Activated CD8-positive, alpha-beta memory T cell treated with anti-CD3 and anti-CD28 coated beads for 48 hours (primary cell): ENCODE measurements around the gene DNAH10.
"Not testable (repeated sequence)": the region's sequence is repeated elsewhere in the genome, so short reads cannot be mapped to it uniquely, and the experiment has no call there.

Source experiments
- DNase-seq, 3 experiments: peaks; one replicate each; pipeline ENCODE4 v3.0.0-alpha.2; 2020; ENCODE audit warnings: low read depth in 2 of 3, low spot score in 2 of 3

The DNAH10 gene

GRCh38 chr12:123905319-123905925, 143.3 kb downstream of the DNAH10 start:
- peak in 2 of 3 experiments; percentile 29 to 38 for DNase-seq

DNA sequence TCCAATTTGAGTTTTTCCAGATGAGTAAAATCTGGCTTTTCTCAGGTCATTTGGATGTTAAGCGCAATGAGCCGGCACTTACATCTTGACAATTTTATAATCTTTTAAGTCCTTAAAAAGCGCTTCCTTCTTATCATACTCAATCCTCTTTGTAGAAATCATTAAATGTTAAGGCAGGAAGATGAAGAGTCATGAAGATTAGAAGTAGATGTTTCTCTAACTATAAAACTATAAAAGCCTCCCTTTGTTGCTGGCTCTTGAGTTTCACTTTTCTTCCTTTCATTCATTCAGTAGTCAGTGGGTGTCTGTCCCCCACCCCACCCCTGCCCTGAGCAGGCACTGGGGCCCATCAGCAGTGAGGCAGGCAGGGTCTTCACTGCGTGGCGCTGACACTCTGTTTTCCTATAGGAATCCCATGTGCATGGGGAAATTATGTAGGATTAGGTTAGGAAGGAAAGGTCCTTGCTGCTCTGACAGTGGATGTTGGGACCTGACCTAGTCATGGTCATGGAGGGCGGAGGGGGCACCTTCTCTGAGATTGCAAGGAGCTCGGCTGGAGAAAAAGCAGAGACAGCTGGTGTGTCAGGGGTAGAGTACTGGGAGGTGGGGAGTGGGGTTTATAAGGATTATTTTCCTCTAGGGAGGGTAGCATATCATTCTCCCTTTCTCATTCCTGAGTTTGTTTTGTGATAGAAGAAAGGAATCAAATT, 144.8 kb downstream of the DNAH10 start:
- no peak for DNase-seq

- no peak for DNase-seq
These were observed 145.8 kb downstream of the DNAH10 start for GRCh38 chr12:123907726-123908476.

DNA sequence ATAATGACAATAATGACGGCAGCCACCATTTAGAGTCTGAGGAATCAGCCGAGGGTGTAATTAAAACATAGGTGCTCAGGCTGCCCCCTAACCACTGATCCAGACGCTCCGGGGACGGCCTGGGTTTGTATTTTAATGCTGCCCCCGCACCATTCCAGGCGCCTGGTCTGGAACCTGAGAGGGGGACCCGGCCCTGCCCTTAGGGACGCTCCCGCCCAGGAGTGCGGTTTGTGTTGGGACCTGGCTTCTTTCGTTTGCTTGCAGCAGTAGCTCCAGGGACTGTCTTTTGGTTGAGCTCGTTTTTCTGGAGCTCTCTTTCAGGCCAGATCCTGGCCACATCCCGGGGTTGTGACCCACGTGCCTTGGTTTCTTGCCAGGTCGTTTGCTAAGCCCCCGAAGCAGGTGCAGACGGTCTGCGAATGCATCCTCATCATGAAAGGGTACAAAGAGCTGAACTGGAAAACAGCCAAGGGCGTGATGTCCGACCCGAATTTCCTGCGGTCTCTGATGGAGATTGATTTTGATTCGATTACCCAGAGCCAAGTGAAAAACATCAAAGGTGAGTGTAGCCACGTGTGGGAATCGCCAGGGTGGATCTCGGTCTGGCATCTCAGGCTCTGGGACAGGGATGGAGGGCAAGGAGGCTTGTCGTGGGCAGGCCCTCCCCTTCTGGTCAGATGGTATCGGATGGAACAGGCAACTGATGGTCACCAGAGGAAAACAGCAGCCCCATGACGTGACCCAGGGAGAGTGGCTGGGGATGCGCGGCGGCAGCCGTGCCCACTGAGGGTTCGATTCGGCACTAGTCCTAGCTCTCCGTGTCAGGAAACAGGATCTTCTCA, 147.0 kb downstream of the DNAH10 start:
- no peak for DNase-seq

DNA sequence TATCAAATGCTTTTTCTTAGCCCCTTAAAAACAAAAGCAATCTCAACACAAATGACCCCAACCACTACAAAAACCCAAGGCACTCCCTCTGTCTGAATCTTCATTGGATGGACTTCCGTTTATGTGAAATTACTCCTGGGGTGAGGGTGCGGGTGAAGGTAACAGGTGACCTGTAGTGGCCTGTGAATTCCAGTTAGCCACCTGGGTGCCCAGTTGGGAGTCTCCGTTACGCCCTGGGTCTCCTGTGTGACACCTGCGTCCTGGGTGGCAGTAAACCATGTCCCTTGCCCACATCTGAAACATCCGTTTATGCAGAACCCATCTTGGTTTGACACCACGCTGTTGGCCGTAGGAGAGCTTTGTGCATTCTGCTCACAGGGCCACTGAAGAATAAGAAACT, 148.0 kb downstream of the DNAH10 start:
- no peak for DNase-seq

- DNase-seq, result no peak
These were observed 148.7 kb downstream of the DNAH10 start for GRCh38 chr12:123910761-123911193.

- DNase-seq, result not testable (repeated sequence)
These were observed 149.7 kb downstream of the DNAH10 start for GRCh38 chr12:123911672-123912409.

DNA sequence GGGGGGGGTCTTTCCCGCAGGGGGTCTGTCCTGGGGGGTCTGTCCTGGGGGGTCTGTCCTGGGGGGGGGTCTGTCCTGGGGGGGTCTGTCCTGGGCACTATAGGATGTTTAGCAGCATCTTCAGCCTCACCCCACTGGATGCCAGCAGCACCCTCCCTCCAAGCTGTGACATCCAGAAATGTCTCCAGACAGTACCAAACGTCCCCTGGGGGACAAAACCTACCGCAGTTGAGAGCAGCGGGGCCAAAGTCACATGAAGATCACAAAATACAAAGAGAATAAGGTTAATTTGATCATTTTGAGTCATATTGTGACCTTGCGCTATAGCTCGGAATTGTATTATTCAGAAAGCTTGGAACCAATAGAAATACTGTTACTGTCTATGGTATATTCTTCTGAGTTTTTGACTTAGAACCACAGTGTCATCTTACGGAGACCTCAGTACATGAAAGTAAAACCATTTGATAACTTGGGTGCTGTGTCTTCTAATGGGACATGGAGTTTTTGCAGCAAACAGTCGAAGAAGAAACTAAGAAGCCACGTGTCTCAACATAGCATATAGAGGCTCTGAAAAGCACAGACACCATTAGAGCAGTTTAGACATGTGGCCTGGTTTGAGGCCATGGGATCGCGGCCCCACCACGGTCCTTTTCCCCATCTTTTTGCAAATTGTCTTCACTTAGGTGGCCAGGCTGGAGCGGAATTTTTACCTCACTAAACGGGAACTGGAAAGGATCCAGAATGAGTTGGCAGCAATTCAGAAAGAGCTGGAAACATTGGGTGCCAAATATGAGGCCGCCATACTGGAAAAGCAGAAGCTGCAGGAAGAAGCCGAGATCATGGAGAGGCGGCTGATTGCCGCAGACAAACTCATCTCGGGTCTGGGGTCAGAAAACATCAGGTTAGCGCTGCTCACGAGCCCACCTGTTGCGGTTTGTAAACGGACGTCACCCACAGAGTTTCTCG, 150.6 kb downstream of the DNAH10 start:
- no peak for DNase-seq

DNA sequence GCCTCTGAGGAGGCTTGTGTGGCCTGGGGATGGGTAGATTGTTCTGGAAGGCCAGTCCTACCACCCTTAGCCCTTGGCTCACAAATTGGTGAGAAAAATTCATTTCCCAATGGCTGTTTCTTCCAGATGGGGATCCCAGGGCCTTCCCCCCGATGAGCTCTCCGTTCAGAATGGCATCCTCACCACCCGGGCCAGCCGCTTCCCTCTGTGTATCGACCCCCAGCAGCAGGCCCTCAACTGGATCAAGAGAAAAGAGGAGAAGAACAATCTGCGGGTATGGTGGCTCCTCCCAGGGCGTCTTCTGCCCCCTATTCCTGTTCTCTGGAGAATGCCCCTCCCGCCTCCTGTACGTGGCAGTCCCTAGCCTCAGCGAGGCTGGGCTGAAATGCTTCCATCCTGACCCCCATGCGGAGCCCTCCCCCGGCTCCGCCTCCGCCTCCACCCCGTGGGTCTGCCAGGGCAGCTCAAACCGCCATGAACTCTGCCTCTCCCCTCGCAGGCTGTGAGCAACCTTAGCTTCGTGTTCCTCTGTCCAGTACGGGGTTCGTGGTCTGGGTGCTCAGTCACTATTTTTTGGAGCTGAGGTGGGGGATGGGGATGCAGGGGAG, 152.7 kb downstream of the DNAH10 start:
- no peak for DNase-seq

GRCh38 chr12:123916729-123917128, 154.6 kb downstream of the DNAH10 start:
- DNase-seq, result peak in 2 of 3 experiments; percentile 32 to 36

- no peak for DNase-seq
These were observed 155.3 kb downstream of the DNAH10 start for GRCh38 chr12:123917337-123917850.

GRCh38 chr12:123919980-123920360, 157.9 kb downstream of the DNAH10 start:
- DNase-seq, result no peak

- no peak for DNase-seq
These were observed 160.9 kb downstream of the DNAH10 start for GRCh38 chr12:123923038-123923437.

DNA sequence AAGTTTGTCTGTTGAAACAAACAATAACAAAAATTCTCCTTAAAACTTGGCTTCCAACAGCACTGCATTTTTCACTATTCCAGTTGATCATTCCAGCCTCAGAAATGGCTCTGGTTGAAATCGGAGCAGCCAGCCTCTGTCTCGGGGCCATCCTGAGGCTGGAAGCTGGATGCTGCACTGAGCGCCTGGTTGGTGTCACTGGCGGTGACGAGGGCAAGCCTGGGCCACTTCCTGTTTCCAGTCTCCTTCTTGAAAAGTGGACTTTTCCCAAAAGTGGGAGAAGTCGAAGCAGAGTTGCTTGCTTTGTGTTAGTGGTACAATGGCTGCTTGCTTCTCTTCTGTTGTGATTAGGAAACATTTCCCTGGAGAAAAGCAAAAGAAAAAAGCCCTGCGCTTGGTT, 161.8 kb downstream of the DNAH10 start:
- no peak for DNase-seq

GRCh38 chr12:123924539-123924938, 162.4 kb downstream of the DNAH10 start:
- DNase-seq, result no peak

GRCh38 chr12:123928274-123928865, 166.3 kb downstream of the DNAH10 start:
- DNase-seq, result no peak

GRCh38 chr12:123928897-123929296, 166.8 kb downstream of the DNAH10 start:
- DNase-seq, result no peak

DNA sequence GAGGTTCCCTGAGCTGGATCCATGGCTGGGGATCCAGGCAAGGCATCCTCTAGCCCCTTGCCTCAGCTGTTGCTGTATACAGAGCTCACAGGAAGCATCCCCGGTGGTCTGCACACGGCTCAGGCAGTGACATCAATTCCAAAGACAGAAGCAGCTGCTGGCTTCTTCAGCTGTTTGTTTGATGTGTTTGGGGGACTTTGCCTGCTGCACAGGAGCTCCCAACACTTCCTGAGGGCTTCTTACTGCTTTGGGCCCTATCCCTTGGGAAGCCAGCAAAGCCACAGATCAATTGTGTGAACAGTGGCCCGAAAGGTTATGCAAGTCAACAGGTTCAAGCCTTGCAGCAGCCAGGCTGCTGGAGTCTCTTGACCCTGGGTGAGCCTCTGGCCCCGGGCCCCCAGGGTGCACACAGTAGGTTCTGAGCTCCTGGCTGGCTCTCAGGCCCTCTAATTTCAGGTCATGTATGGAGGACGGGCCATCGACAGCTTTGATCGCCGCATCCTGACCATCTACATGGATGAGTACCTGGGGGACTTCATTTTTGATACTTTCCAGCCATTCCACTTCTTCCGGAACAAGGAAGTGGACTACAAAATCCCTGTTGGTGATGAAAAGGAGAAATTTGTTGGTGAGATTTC, 168.0 kb downstream of the DNAH10 start:
- no peak for DNase-seq
